A549 treated with Mapracorat at 1 μM for 4 hours (cell line): ENCODE results near the gene ZC3H12A. TPM values are rescaled to one million over a fixed set of nuclear protein-coding genes. Genes with fewer than 3 reads are reported as not detected.

Experiments used
- total RNA-seq: library from RNA; stranded (reverse); fragments of 200-300 nt; extraction: Qiagen RNA extraction; gene quantifications from 5 replicates; pipeline ENCODE4 v1.2.3, GENCODE V29; 2022

Gene ZC3H12A
- 32.3 to 49.6 TPM (median 40.7 TPM) in 5 replicates for total RNA-seq

DNA sequence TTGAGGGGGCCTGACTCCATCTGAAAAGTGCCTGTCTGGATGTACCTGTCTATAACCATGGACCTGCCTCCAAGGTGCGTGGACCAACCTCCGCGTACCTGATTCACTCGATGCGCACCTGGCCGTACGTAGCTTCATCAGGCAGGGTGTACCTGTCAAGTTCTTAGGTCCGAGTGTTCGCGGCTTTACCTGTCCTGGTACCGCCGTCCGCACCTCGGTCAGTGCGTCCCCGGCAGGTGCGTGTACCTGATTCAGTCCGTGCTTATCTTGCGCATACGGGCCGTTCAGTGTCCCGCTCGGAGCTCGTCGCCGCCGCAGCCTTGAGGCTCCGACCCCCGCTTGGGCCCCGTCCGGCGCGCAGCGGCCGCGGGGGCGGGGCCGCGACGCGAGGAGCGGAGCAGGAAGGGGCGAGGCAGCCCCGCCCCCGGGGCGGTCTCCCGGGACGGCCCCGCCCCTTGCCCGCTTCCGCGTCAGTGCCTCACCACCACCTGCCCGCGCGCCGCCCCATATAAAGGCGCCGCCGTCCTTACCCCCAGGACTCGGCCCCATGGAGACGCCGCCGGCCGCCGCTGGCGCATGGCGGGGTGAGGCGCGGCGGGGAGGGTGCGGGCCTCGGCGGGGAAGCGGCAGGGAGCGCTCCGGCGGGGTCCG is at the start of gene ZC3H12A:
ZC3H12A (plus strand) TSS at position 535 of the 651 bp plus-strand sequence. CDS start 917 bp downstream, outside the sequence.

DNA sequence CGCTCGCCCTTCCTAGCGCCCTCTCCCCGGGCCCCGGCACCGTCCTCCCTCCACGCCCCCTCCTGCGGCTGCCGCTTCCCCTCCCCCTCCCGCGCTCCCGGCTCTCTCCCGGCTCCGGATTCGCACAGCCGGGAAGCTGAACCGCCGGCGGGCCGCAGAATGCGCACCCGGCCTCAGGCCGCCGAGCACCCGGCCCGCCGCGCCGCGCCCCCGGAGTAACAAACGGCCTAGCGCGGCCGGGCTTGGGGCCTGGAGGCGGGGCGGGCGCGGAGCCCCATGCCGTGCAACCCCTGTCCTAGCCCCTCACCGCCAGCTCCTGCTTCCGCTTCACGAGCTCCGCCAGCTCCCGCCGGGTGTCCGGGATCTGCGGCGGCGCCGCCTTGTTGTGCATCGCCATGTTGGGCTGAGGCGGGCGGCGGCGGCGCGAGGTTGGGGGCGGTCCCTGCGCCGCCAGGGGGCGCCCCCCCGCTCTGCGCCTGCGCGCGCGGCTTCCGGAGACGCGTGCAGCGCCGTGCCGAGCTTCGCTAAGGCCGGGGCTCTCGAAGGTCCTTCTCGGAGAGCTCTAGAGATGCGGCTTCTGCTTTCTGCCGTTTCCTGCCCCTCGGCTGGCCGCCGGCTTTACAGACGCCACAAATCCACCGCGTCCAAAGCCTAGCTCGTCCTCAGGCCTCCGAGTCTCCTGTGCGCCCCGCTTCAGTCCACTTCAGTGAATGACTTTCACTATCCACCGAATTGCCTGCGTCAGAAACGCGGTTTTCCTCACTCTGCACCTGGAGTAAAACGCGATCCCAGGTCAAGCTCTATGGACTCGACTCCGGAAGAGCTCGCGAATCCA is 40.2 kb downstream of the ZC3H12A start, which contains the start of gene MEAF6:
MEAF6 (minus strand) TSS at position 417 of the 835 bp plus-strand sequence; CDS start at position 397, 20 bp downstream.

Other genes starting within 250 kb of the ZC3H12A start
- 42.1 to 63.4 TPM (median 50.6 TPM) in 5 replicates for gene MEAF6, start 40.2 kb downstream of the ZC3H12A start, total RNA-seq
- gene SNIP1, start 79.7 kb downstream of the ZC3H12A start, total RNA-seq: 9.7 to 14.4 TPM (median 13.6 TPM) in 5 replicates
- gene DNALI1, start 82.4 kb downstream of the ZC3H12A start, total RNA-seq: 0.06 to 0.26 TPM (median 0.18 TPM) in 4 of 5 replicates, not detected in the other
- 51.4 to 68.3 TPM (median 59.0 TPM) in 5 replicates for gene GNL2, start 121.4 kb downstream of the ZC3H12A start, total RNA-seq
- 0.08 to 0.16 TPM (median 0.10 TPM) in 5 replicates for gene RSPO1, start 160.3 kb downstream of the ZC3H12A start, total RNA-seq
- gene CDCA8, start 217.9 kb downstream of the ZC3H12A start, total RNA-seq: 46.5 to 50.2 TPM (median 48.0 TPM) in 5 replicates